Hepatocyte (in vitro differentiated cells): ENCODE measurements around the gene REX1BD.

ENCODE experiments used
- CTCF ChIP-seq: fragments of 200-600 bp; sonication (generic); IDR thresholded peaks from 2 replicates; pipeline ENCODE4 v1.5.1; 2016; ENCODE audit warnings: antibody characterized with exemption, mild to moderate bottlenecking; ENCODE audit not compliant: poor library complexity
- EZH2 ChIP-seq: fragments of 200-600 bp; sonication (generic); IDR thresholded peaks from 2 replicates; pipeline ENCODE4 v1.6.1; 2016; ENCODE audit warnings: antibody characterized with exemption, mild to moderate bottlenecking, borderline replicate concordance
- EZH2phosphoT487 ChIP-seq: fragments of 200-600 bp; sonication (generic); IDR thresholded peaks from one replicate; pipeline ENCODE4 v1.6.1; 2018; ENCODE audit warnings: antibody characterized with exemption, mild to moderate bottlenecking, low read depth, moderate library complexity; ENCODE audit not compliant: unreplicated experiment, severe bottlenecking

- no peak for TF ChIP-seq CTCF
- no peak for TF ChIP-seq EZH2
- no peak for TF ChIP-seq EZH2phosphoT487
These were observed 2.3 kb upstream of the REX1BD start for GRCh38 chr19:18586306-18586705.
